ENCODE measurements around the gene AGAP2. TPM values are rescaled to one million over a fixed set of nuclear protein-coding genes. Genes with fewer than 3 reads are reported as not detected.
A peak's percentile ranks its signal among the peaks of the same experiment; 100 is the strongest.

The AGAP2 gene
- total and polyA plus RNA-seq, 2 of the 13 experiments (the other 11 are each of a cell fraction or from before 2014, with no cell fraction given), result 0.38 to 0.45 TPM

DNA sequence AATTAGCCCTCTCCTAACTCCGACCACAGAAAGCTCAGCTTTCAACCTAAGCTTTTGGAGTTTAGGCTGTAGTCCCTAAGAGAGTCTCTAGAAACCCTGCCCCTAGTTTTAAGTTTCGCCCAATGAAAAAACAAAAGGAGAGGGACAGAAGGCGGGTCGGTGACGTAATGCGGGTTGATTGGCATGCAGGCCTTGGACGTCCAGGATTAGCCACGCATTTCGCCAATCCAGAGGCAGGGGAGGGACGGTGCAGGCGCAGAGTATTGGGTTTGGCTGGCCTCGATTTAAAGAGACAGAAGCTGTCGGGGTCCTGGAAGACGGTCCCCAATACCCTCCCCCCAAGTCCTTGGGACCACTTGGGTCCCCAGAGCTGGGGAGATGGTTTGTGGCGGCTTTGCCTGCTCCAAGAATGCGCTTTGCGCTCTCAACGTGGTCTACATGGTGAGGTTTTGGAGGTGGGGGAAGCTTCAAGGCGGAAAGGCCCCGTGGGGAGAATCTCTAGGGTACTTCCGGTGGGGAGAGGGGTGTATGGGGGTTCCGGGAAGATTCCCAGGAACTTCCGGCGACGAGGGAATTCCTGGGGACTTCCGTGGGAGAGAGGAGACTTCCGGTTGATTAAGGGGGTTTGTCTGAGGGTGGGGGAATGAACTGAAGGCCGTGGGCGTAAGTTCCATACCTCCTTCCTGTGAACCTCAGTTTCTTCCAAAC lies 6.4 kb upstream of the AGAP2 start, which contains the start of gene TSPAN31 (continued):
- TF ChIP-seq, protein P1, sequence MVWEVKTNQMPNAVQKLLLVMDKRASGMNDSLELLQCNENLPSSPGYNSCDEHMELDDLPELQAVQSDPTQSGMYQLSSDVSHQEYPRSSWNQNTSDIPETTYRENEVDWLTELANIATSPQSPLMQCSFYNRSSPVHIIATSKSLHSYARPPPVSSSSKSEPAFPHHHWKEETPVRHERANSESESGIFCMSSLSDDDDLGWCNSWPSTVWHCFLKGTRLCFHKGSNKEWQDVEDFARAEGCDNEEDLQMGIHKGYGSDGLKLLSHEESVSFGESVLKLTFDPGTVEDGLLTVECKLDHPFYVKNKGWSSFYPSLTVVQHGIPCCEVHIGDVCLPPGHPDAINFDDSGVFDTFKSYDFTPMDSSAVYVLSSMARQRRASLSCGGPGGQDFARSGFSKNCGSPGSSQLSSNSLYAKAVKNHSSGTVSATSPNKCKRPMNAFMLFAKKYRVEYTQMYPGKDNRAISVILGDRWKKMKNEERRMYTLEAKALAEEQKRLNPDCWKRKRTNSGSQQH (CRISPR knock-in tag; IDR thresholded peaks at IDR 0.05; ENCODE audit: low read depth), result 0 out of 2 replicates have a peak, but pooled peaks have one; percentile 44
- TF ChIP-seq ZFX (CRISPR knock-in tag; IDR thresholded peaks at IDR 0.05; ENCODE audit: low read depth) (peak; percentile 77), RXRA (CRISPR knock-in tag; IDR thresholded peaks at IDR 0.05) (no peak), RAD51 (IDR thresholded peaks at IDR 0.05; ENCODE audit: borderline replicate concordance) (no peak), AGO1 (IDR thresholded peaks at IDR 0.05; ENCODE audit: low read depth, low read length, poor library complexity, severe bottlenecking) (peak; percentile 91), ZNF430 (CRISPR knock-in tag; IDR thresholded peaks at IDR 0.05) (peak; percentile 66), ZNF292 (CRISPR knock-in tag; IDR thresholded peaks at IDR 0.05; ENCODE audit: borderline replicate concordance, low read depth) (no peak), ZNF775 (CRISPR knock-in tag; IDR thresholded peaks at IDR 0.05; ENCODE audit: borderline replicate concordance) (no peak), ZBTB7A (CRISPR knock-in tag; IDR thresholded peaks at IDR 0.05) (no peak), ZNF737 (CRISPR knock-in tag; IDR thresholded peaks at IDR 0.05; ENCODE audit: borderline replicate concordance) (no peak), NRL (CRISPR knock-in tag; IDR thresholded peaks at IDR 0.05; ENCODE audit: borderline replicate concordance) (0 out of 2 replicates have a peak, but pooled peaks have one; percentile 16), YEATS4 (CRISPR knock-in tag; IDR thresholded peaks at IDR 0.05; ENCODE audit: borderline replicate concordance) (peak; percentile 31; the same call in 1 of the 2 replicates)
- TF ChIP-seq, protein P2, sequence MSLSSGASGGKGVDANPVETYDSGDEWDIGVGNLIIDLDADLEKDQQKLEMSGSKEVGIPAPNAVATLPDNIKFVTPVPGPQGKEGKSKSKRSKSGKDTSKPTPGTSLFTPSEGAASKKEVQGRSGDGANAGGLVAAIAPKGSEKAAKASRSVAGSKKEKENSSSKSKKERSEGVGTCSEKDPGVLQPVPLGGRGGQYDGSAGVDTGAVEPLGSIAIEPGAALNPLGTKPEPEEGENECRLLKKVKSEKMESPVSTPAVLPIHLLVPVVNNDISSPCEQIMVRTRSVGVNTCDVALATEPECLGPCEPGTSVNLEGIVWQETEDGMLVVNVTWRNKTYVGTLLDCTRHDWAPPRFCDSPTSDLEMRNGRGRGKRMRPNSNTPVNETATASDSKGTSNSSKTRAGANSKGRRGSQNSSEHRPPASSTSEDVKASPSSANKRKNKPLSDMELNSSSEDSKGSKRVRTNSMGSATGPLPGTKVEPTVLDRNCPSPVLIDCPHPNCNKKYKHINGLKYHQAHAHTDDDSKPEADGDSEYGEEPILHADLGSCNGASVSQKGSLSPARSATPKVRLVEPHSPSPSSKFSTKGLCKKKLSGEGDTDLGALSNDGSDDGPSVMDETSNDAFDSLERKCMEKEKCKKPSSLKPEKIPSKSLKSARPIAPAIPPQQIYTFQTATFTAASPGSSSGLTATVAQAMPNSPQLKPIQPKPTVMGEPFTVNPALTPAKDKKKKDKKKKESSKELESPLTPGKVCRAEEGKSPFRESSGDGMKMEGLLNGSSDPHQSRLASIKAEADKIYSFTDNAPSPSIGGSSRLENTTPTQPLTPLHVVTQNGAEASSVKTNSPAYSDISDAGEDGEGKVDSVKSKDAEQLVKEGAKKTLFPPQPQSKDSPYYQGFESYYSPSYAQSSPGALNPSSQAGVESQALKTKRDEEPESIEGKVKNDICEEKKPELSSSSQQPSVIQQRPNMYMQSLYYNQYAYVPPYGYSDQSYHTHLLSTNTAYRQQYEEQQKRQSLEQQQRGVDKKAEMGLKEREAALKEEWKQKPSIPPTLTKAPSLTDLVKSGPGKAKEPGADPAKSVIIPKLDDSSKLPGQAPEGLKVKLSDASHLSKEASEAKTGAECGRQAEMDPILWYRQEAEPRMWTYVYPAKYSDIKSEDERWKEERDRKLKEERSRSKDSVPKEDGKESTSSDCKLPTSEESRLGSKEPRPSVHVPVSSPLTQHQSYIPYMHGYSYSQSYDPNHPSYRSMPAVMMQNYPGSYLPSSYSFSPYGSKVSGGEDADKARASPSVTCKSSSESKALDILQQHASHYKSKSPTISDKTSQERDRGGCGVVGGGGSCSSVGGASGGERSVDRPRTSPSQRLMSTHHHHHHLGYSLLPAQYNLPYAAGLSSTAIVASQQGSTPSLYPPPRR (CRISPR knock-in tag; IDR thresholded peaks at IDR 0.05; ENCODE audit: borderline replicate concordance), result 0 out of 2 replicates have a peak, but pooled peaks have one; percentile 13
- TF ChIP-seq, protein P3, sequence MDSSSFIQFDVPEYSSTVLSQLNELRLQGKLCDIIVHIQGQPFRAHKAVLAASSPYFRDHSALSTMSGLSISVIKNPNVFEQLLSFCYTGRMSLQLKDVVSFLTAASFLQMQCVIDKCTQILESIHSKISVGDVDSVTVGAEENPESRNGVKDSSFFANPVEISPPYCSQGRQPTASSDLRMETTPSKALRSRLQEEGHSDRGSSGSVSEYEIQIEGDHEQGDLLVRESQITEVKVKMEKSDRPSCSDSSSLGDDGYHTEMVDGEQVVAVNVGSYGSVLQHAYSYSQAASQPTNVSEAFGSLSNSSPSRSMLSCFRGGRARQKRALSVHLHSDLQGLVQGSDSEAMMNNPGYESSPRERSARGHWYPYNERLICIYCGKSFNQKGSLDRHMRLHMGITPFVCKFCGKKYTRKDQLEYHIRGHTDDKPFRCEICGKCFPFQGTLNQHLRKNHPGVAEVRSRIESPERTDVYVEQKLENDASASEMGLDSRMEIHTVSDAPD (CRISPR knock-in tag; IDR thresholded peaks at IDR 0.05), result no peak
- TF ChIP-seq, protein P4, sequence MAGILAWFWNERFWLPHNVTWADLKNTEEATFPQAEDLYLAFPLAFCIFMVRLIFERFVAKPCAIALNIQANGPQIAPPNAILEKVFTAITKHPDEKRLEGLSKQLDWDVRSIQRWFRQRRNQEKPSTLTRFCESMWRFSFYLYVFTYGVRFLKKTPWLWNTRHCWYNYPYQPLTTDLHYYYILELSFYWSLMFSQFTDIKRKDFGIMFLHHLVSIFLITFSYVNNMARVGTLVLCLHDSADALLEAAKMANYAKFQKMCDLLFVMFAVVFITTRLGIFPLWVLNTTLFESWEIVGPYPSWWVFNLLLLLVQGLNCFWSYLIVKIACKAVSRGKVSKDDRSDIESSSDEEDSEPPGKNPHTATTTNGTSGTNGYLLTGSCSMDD (CRISPR knock-in tag; IDR thresholded peaks at IDR 0.05), result no peak
- TF ChIP-seq, protein P5, sequence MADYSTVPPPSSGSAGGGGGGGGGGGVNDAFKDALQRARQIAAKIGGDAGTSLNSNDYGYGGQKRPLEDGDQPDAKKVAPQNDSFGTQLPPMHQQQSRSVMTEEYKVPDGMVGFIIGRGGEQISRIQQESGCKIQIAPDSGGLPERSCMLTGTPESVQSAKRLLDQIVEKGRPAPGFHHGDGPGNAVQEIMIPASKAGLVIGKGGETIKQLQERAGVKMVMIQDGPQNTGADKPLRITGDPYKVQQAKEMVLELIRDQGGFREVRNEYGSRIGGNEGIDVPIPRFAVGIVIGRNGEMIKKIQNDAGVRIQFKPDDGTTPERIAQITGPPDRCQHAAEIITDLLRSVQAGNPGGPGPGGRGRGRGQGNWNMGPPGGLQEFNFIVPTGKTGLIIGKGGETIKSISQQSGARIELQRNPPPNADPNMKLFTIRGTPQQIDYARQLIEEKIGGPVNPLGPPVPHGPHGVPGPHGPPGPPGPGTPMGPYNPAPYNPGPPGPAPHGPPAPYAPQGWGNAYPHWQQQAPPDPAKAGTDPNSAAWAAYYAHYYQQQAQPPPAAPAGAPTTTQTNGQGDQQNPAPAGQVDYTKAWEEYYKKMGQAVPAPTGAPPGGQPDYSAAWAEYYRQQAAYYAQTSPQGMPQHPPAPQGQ (CRISPR knock-in tag; IDR thresholded peaks at IDR 0.05; ENCODE audit: borderline replicate concordance), result no peak
